ENCODE results near the gene CTSV. TPM values are rescaled to one million over a fixed set of nuclear protein-coding genes. Genes with fewer than 3 reads are reported as not detected.

CTSV gene
- polyA plus RNA-seq, 1 of the 3 experiments (the other 2 are of a cell fraction) = 3.1 TPM

- TF ChIP-seq REST (IDR thresholded peaks at IDR 0.05; ENCODE audit: low read depth, low read length) = no peak
- no peak for TF ChIP-seq TCF12 (IDR thresholded peaks at IDR 0.05)
- TF ChIP-seq ZBTB33 (IDR thresholded peaks at IDR 0.05; ENCODE audit: borderline replicate concordance, low read depth) = no peak
- TF ChIP-seq FOXJ3 (CRISPR knock-in tag; IDR thresholded peaks at IDR 0.05) = no peak
- no peak for TF ChIP-seq RXRA (IDR thresholded peaks at IDR 0.05; ENCODE audit: borderline replicate concordance, low read depth)
- TF ChIP-seq YY1 (IDR thresholded peaks at IDR 0.05; ENCODE audit: low read depth) = no peak
- TF ChIP-seq JUND (IDR thresholded peaks at IDR 0.05) = no peak
- ChIA-PET POLR2A (no interaction called here), CTCF (no interaction called here)
- Histone ChIP-seq H2AFZ (ENCODE audit: low read depth) (no peak overlapping the region), H3F3A (replicated peaks; ENCODE audit: insufficient read depth) (no peaks in the 10 kb centered on the region), H3K9me2 (no peaks in the 10 kb centered on the region), H4K20me1 (ENCODE audit: insufficient read depth) (no peaks in the 10 kb centered on the region), H3K27ac (ENCODE audit: low read depth in 2 of 2, low read length in 1 of 2) (no peak overlapping the region), H3K9ac (no peak overlapping the region), H3K79me2 (ENCODE audit: insufficient read depth) (no peaks in the 10 kb centered on the region), H3K4me1 (ENCODE audit: control insufficient read depth in 1 of 2, insufficient read depth in 2 of 2, low read depth in 1 of 2, low read length in 1 of 2) (no peaks in the 10 kb centered on the region), H3K27me3 (ENCODE audit: insufficient read depth) (no peaks in the 10 kb centered on the region), H3K4me2 (no peak overlapping the region), H3K9me3 (no peaks in the 10 kb centered on the region), H3K4me3 (ENCODE audit: low read depth in 2 of 2, low read length in 1 of 2) (no peak overlapping the region), H3K36me3 (replicated peaks in 1 of 2; ENCODE audit: control insufficient read depth in 1 of 2, insufficient read depth in 2 of 2, low read length in 1 of 2) (no peaks in the 10 kb centered on the region)
- 29% methylated on average over 3 of the region's 3 CpGs for WGBS (ENCODE audit: low lambda C conversion rate)
- DNase-seq = no peak
Observed at GRCh38 chr9:97059626-97060025, 20.7 kb upstream of the CTSV start.

GRCh38 chr9:97057651-97058050 is 18.7 kb upstream of the CTSV start:
- Histone ChIP-seq H3K79me2 (ENCODE audit: insufficient read depth) (no peaks in the 10 kb centered on the region), H4K20me1 (ENCODE audit: insufficient read depth) (no peaks in the 10 kb centered on the region), H3K9ac (no peak overlapping the region), H3K4me1 (ENCODE audit: control insufficient read depth in 1 of 2, insufficient read depth in 2 of 2, low read depth in 1 of 2, low read length in 1 of 2) (no peaks in the 10 kb centered on the region), H3K27ac (ENCODE audit: low read depth in 2 of 2, low read length in 1 of 2) (no peak overlapping the region), H2AFZ (ENCODE audit: low read depth) (no peak overlapping the region), H3F3A (replicated peaks; ENCODE audit: insufficient read depth) (no peaks in the 10 kb centered on the region), H3K4me3 (ENCODE audit: low read depth in 2 of 2, low read length in 1 of 2) (no peak overlapping the region), H3K36me3 (replicated peaks in 1 of 2; ENCODE audit: control insufficient read depth in 1 of 2, insufficient read depth in 2 of 2, low read length in 1 of 2) (no peaks in the 10 kb centered on the region), H3K9me2 (no peaks in the 10 kb centered on the region), H3K4me2 (no peak overlapping the region), H3K27me3 (ENCODE audit: insufficient read depth) (no peaks in the 10 kb centered on the region), H3K9me3 (no peaks in the 10 kb centered on the region)
- 50% methylated on average over 2 of the region's 5 CpGs for WGBS (ENCODE audit: low lambda C conversion rate)
- ChIA-PET POLR2A (no interaction called here), CTCF (no interaction called here)
- no peak for DNase-seq
- TF ChIP-seq FOSL2 (IDR thresholded peaks at IDR 0.05; ENCODE audit: borderline replicate concordance, low read depth) (no peak), ZBTB33 (IDR thresholded peaks at IDR 0.05; ENCODE audit: borderline replicate concordance, low read depth) (no peak), FOXJ3 (CRISPR knock-in tag; IDR thresholded peaks at IDR 0.05) (no peak), CHD2 (IDR thresholded peaks at IDR 0.05; ENCODE audit: low read length, partially characterized antibody) (no peak), CTCF (IDR thresholded peaks at IDR 0.05) (no peak), NFIC (IDR thresholded peaks at IDR 0.05; ENCODE audit: borderline replicate concordance) (no peak), MEF2A (IDR thresholded peaks at IDR 0.05; ENCODE audit: borderline replicate concordance, low read depth) (no peak), USF2 (IDR thresholded peaks at IDR 0.05; ENCODE audit: borderline replicate concordance, low read depth, low read length) (no peak), FOXM1 (IDR thresholded peaks at IDR 0.05; ENCODE audit: low read depth) (no peak), MXI1 (IDR thresholded peaks at IDR 0.05; ENCODE audit: low read depth, low read length) (no peak), GABPA (IDR thresholded peaks at IDR 0.05; ENCODE audit: low read depth) (no peak), IRF3 (IDR thresholded peaks at IDR 0.05; ENCODE audit: low read depth, low read length) (no peak)

All from SK-N-SH (cell line).